Panc1 (cell line): Measurements from ENCODE around the gene NF1. TPM values are rescaled to one million over a fixed set of nuclear protein-coding genes. Genes with fewer than 3 reads are reported as not detected.
A peak's percentile ranks its signal among the peaks of the same experiment; 100 is the strongest.

Experiments used
- ATAC-seq: fragments of 200-7000 bp; cut with Tn5 transposase; 2 replicates; pipeline ENCODE4 v1.9.1; 2020; ENCODE audit warnings: mild to moderate bottlenecking, moderate library complexity
- BruUV-seq: library from RNA; stranded (reverse); fragments of 400-500 nt; replicated peaks from 2 replicates; lab custom pipeline; 2021; lab: Mats Ljungman, UMichigan
- CTCF ChIA-PET: fragments of 300-600 bp; sonication (Branson Sonifier 250); formaldehyde crosslinking; loops from one replicate; lab custom pipeline; 2022; ENCODE audit warnings: antibody characterized with exemption; lab: Charles Lee
- POLR2A ChIA-PET: fragments of 300-600 bp; sonication (Branson Sonifier 250); formaldehyde crosslinking; loops from one replicate; lab custom pipeline; 2022; ENCODE audit warnings: antibody characterized with exemption; lab: Charles Lee
- DNase-seq: peaks from one replicate; pipeline ENCODE4 v3.0.0-alpha.2; 2010; ENCODE audit warnings: low read depth, low spot score
- H3K27ac ChIP-seq: 2 replicates; pipeline ENCODE4 v1.5.1; 2011; ENCODE audit warnings: mild to moderate bottlenecking, low read length, inconsistent platforms
- H3K27me3 ChIP-seq: fragments of 200-500 bp; sonication (Bioruptor generic); 2 replicates; pipeline ENCODE4 v1.6.0; 2014; ENCODE audit warnings: low read length, inconsistent platforms; ENCODE audit not compliant: control insufficient read depth, insufficient read depth
- H3K36me3 ChIP-seq: fragments of 200-500 bp; sonication (Bioruptor generic); 2 replicates; pipeline ENCODE4 v1.5.1; 2014; ENCODE audit warnings: inconsistent platforms, mild to moderate bottlenecking, low read length, moderate library complexity; ENCODE audit not compliant: control insufficient read depth, insufficient read depth
- H3K4me1 ChIP-seq: 2 replicates; pipeline ENCODE4 v1.5.1; 2011; ENCODE audit warnings: inconsistent platforms, mild to moderate bottlenecking, low read length, moderate library complexity; ENCODE audit not compliant: control insufficient read depth, insufficient read depth
- H3K4me3 ChIP-seq, 2 experiments: 2 replicates each; pipeline ENCODE4 v1.5.1; 2011 to 2012; ENCODE audit warnings: low read depth in 2 of 2, low read length in 2 of 2, mild to moderate bottlenecking in 2 of 2, inconsistent platforms in 1 of 2, moderate library complexity in 1 of 2
- H3K9me3 ChIP-seq: fragments of 200-500 bp; sonication (Bioruptor generic); 2 replicates; pipeline ENCODE4 v1.5.1; 2014; ENCODE audit warnings: low read depth, mild to moderate bottlenecking, inconsistent platforms, low read length, moderate library complexity; ENCODE audit not compliant: control insufficient read depth, insufficient read depth
- CTCF ChIP-seq: fragments of 450-650 bp; IDR thresholded peaks from 2 replicates; pipeline ENCODE4 v1.5.1; 2017; ENCODE audit warnings: mild to moderate bottlenecking
- POLR2AphosphoS5 ChIP-seq: IDR thresholded peaks from 2 replicates; pipeline ENCODE4 v1.6.1; 2012; ENCODE audit warnings: mild to moderate bottlenecking, low read depth, low read length, moderate library complexity
- REST ChIP-seq, 2 experiments: IDR thresholded peaks; 2 replicates each; pipeline ENCODE4 v1.6.1; 2011 to 2012; ENCODE audit warnings: low read depth in 2 of 2, control low read depth in 1 of 2, low read length in 1 of 2, mild to moderate bottlenecking in 1 of 2, moderate library complexity in 1 of 2; ENCODE audit not compliant: insufficient read depth in 1 of 2
- SIN3A ChIP-seq: IDR thresholded peaks from 2 replicates; pipeline ENCODE4 v1.6.1; 2012; ENCODE audit warnings: low read depth, mild to moderate bottlenecking, low read length, moderate library complexity, borderline replicate concordance; ENCODE audit not compliant: insufficient read depth
- TCF7L2 ChIP-seq: IDR thresholded peaks from 2 replicates; pipeline ENCODE4 v1.6.1; 2011; ENCODE audit warnings: mild to moderate bottlenecking, low read depth, low read length, inconsistent platforms
- in situ Hi-C: cut with HindIII; loops from 2 replicates; pipeline ENCODE4 v1.10.0; 2016; ENCODE audit warnings: low sequenced_read_pairs, low pct_unique_long_range_greater_than_20kb
- intact Hi-C: fragments of 100-400 bp; cut with micrococcal nuclease; formaldehyde crosslinking; loops from one replicate; pipeline ENCODE4 v1.10.0; 2022; ENCODE audit not compliant: unreplicated experiment
- total RNA-seq: library from RNA; stranded (reverse); gene quantifications from one replicate; pipeline ENCODE4 v1.2.1, GENCODE V29; 2021; ENCODE audit not compliant: unreplicated experiment

Gene NF1
- total RNA-seq, 1 experiment from 2014 or later: 82.5 TPM

DNA sequence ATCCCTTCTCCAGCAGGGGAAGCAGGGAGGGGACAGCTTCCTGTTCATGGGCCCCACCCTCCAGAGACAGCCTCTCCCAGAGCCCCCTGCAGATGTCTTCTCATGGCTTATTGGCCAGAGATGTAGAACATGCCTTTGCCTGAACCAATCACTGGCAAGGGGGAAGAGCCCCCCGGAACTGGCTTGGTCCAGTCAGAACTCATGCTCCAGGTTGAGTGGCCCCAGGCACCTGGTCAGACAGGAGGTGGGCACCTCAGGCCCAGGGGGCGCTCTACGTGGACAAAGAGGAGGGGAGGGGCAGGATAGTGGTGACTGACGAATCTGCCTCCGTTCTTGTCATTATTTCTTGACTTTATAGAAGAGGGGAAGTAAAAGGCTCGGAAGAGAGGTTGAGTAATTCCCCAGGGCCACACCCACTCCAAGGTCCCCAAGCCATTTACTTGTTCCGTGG lies 320.3 kb downstream of the NF1 start:
- Histone ChIP-seq H3K36me3 (no peaks in the 10 kb centered on the region), H3K27ac (no peak overlapping the region), H3K4me1 (no peaks in the 10 kb centered on the region), H3K27me3 (no peaks in the 10 kb centered on the region), H3K9me3 (no peaks in the 10 kb centered on the region), H3K4me3 (no peak overlapping the region)
- ChIA-PET POLR2A (no interaction called here), CTCF (no interaction called here)
- BruUV-seq: no TSS peak
- TF ChIP-seq REST (IDR thresholded peaks at IDR 0.05; ENCODE audit: insufficient read depth in 1 of 2, low read depth in 2 of 2, low read length in 1 of 2) (no peak), SIN3A (no peak), TCF7L2 (no peak), POLR2AphosphoS5 (no peak), CTCF (no peak)
- in situ Hi-C loops (no loop called here), intact Hi-C loops (no loop called here)
- ATAC-seq (no peak), DNase-seq (no peak)

- in situ Hi-C loops: no loop called here
- Histone ChIP-seq H3K4me3 (no peak overlapping the region), H3K27me3 (no peaks in the 10 kb centered on the region), H3K27ac (no peak overlapping the region), H3K36me3 (no peaks in the 10 kb centered on the region), H3K9me3 (no peaks in the 10 kb centered on the region), H3K4me1 (no peaks in the 10 kb centered on the region)
- ChIA-PET POLR2A (no interaction called here), CTCF (no interaction called here)
- no peak for TF ChIP-seq REST (IDR thresholded peaks at IDR 0.05; ENCODE audit: insufficient read depth in 1 of 2, low read depth in 2 of 2, low read length in 1 of 2)
- no peak for TF ChIP-seq CTCF
- no peak for TF ChIP-seq POLR2AphosphoS5
- no peak for TF ChIP-seq TCF7L2
- no peak for TF ChIP-seq SIN3A
- DNase-seq: no peak
- BruUV-seq: no TSS peak
- peak; percentile 23 for ATAC-seq
- intact Hi-C loops: no loop called here
Observed at GRCh38 chr17:31415640-31416502, 321.1 kb downstream of the NF1 start.
